ENCODE measurements around the gene AKT2.
"Not testable (repeated sequence)": the region's sequence is repeated elsewhere in the genome, so short reads cannot be mapped to it uniquely, and the experiment has no call there.

Gene AKT2

DNA sequence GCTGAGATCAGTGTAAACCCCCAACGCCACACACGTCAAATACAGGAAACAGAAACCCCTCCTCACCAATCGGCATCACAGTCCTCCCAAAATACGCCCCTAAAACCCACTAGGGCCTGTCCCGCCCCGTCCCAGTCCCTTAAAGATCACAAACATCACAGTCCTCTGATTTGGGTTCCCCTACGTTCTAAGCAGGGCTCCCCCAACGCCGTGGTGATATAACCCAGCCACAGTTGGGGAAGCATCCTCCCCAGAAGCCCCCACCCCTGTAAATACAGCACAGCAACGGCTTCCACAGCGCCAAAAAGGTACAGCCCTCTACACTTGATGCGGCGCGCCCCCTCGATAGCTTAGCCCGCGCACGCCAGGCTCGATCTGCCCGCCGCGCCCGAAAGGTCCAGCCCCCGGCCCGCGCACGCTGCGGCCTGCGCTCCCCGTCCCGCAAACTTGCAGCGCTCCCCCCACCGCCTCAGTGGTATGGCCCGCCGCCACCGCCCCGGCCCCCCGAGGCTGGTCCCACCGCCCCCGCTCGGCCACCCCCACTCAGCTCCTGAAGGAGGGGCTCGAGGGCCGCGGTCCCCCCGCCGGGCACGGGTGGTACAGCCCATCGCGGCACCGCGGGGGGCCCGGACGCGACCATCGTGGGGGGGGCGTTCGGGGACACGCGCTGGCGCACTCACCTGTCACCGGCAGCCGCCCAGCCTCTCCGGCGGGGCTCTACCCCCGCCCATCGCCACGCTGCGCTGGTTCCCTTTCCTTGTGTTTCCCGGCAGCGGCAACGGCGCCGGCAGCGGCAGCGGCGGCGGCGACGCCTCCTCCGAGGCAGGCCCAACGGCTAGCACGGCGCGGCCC is at the start of gene AKT2:
Gene AKT2, minus strand, starts transcription at position 845 of the 852 bp plus-strand sequence. CDS start 20,078 bp downstream, outside the sequence.
- peak; percentile 64 for DNase-seq

- DNase-seq = not testable (repeated sequence)
Observed at GRCh38 chr19:40333083-40333482, 47.9 kb upstream of the AKT2 start.

GRCh38 chr19:40332669-40333068 is 47.5 kb upstream of the AKT2 start:
- no peak for DNase-seq

GRCh38 chr19:40331052-40331451 is 45.9 kb upstream of the AKT2 start:
- no peak for DNase-seq

DNA sequence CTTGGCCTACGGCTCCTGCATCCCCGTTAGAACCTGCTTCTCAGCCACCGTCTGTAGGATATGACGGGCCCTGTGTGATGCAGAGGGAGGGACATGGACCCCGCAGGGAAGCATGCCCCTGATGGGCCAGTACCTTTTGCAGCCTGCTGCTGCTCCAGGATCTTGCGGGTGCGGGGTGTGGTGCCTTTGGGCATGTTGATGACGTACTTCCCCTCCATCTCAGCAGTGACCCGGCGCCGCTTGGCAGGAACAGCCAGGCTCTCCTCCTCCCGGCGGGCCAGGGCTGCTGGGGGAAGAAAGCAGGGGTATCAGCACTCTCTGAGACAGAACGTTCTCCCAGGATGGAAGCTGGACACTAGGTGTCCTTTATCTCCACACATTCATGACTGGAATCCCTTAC is 41.1 kb upstream of the AKT2 start:
- DNase-seq = no peak

- DNase-seq = no peak
Observed at GRCh38 chr19:40323705-40324104, 38.6 kb upstream of the AKT2 start.

- no peak for DNase-seq
Observed at GRCh38 chr19:40322951-40323615, 37.9 kb upstream of the AKT2 start.

- no peak for DNase-seq
Observed at GRCh38 chr19:40322271-40322610, 37.1 kb upstream of the AKT2 start.

- no peak for DNase-seq
Observed at GRCh38 chr19:40321566-40322270, 36.6 kb upstream of the AKT2 start.

- no peak for DNase-seq
Observed at GRCh38 chr19:40321076-40321475, 35.9 kb upstream of the AKT2 start.

DNA sequence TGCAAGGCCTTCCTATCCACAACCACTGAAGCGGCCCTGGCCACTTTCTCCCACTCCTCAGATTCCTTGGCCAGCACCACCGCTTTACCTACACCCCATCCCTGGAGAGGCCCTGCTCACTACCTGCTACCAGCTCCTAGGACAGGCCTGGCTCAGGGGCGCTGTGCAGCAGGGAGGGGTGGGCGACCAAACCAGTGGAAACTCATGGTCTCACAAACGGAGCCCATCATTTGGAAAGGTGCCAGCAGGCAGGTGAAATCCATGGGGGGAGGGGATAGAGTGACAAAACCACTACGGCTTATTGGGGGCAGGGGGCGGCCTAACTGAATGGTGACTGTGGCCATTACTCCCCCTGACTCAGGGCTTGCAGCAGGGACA is 35.4 kb upstream of the AKT2 start:
- no peak for DNase-seq

DNA sequence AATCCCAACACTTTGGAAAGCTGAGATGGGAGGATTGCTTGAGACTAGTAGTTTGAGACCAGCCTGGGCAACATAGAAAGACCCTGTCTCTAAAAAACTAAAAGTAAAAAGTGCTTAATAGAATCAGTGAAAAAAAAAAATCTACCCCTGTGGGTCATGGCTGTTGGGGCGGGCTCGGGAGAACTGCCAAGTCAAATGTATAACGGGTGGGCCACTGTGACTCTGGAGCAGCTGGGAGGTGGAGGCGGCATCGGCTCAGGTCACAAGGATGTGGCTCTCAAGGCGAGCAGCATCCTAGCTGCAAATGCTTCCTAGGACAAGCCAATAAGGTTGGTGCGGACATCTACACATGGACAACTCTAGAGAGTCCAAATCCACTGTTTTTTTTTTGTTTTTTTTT is 32.2 kb upstream of the AKT2 start:
- DNase-seq = no peak

- DNase-seq = no peak
Observed at GRCh38 chr19:40315812-40316470, 30.8 kb upstream of the AKT2 start.

GRCh38 chr19:40314656-40315055 is 29.5 kb upstream of the AKT2 start:
- no peak for DNase-seq

- DNase-seq = no peak
Observed at GRCh38 chr19:40313229-40313983, 28.3 kb upstream of the AKT2 start.

GRCh38 chr19:40312533-40312932 is 27.4 kb upstream of the AKT2 start:
- DNase-seq = no peak

- DNase-seq = no peak
Observed at GRCh38 chr19:40309666-40310065, 24.5 kb upstream of the AKT2 start.

GRCh38 chr19:40305403-40305802 is 20.3 kb upstream of the AKT2 start:
- DNase-seq = peak; percentile 74

- DNase-seq = no peak
Observed at GRCh38 chr19:40304306-40304705, 19.2 kb upstream of the AKT2 start.

GRCh38 chr19:40303765-40304164 is 18.6 kb upstream of the AKT2 start:
- no peak for DNase-seq

DNA sequence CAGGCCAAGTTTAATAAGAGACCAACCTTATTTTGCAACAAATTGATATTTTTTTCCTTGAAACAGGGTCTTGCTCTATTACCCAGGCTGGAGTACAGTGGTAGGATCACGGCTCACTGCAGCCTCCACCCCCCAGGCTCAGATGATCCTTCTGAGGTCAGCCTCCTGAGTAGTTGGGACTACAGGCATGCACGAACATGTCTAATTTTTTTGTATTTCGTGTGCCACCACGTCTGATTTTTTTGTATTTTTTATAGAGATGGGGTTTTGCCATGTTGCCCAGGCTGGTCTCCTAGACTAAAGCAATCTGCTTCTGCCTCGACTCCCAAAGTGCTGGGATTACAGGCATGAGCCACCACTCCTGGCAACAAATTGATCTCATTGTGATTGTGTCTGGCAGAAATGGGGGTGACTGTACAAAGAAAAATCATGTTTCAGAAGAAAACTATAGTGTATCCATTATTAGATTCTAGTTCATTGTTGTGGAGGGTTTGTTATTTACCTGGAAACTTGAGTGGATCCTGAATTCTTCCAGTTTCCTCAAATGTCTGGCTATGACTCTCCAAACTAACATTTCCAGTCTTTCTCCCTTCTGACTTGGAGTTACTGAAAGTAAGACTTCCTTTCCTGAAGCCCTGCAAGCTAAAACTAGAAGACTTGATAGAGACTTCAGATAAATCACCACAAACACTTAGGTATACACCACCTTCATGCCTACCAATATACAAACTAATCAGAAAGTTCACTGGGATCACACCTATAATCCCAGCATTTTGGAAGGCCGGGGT is 17.3 kb upstream of the AKT2 start:
- no peak for DNase-seq

DNA sequence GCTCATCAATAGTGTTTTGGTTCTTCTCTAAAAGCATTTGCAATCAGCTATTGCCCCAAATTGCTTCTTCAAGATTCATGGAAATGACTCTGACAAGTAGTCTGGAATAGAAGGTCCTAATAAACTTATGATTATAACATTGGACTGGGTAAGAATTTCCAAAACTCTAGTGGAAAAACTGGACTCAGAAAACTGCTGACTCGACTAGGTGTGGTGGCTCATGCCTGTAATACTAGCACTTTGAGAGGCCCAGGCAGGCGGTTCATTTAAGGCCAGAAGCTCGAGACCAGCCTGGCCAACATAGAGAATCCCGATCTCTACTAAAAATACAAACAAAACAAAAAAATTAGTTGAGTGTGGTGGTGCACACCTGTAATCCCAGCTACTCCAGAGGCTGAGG is 15.5 kb upstream of the AKT2 start:
- no peak for DNase-seq
